Measurements from ENCODE around the gene AQP12B.
A peak's percentile ranks its signal among the peaks of the same experiment; 100 is the strongest.
"Not testable (repeated sequence)": the region's sequence is repeated elsewhere in the genome, so short reads cannot be mapped to it uniquely, and the experiment has no call there.

AQP12B gene

GRCh38 chr2:240662681-240663080 is 20.0 kb downstream of the AQP12B start:
- no peak overlapping the region for H3K4me3 Mint-ChIP-seq
- no peaks in the 10 kb centered on the region for H3K4me1 Mint-ChIP-seq (ENCODE audit: low read depth)
- no peaks in the 10 kb centered on the region for H3K36me3 Mint-ChIP-seq (ENCODE audit: low read depth)
- DNase-seq, result no peak
- H3K27me3 Mint-ChIP-seq, result peaks cover 10% of the 10 kb centered on the region
- H3K27ac Mint-ChIP-seq, result no peak overlapping the region
- peaks cover 7% of the 10 kb centered on the region for H3K9me3 Mint-ChIP-seq

- not testable (repeated sequence) for H3K4me3 Mint-ChIP-seq; H3K36me3 Mint-ChIP-seq (ENCODE audit: low read depth); DNase-seq; H3K27ac Mint-ChIP-seq; H3K9me3 Mint-ChIP-seq; H3K27me3 Mint-ChIP-seq
- peaks cover 12% of the 10 kb centered on the region for H3K4me1 Mint-ChIP-seq (ENCODE audit: low read depth)
These were observed 22.8 kb downstream of the AQP12B start for GRCh38 chr2:240659883-240660282.

GRCh38 chr2:240655931-240656886 is 26.5 kb downstream of the AQP12B start:
- Mint-ChIP-seq H3K4me1 (ENCODE audit: low read depth) (peaks cover 14% of the 10 kb centered on the region), H3K27ac (no peak overlapping the region), H3K27me3 (peaks cover 23% of the 10 kb centered on the region), H3K9me3 (no peaks in the 10 kb centered on the region), H3K36me3 (ENCODE audit: low read depth) (no peaks in the 10 kb centered on the region), H3K4me3 (no peak overlapping the region)
- peak; percentile 28 for DNase-seq

DNA sequence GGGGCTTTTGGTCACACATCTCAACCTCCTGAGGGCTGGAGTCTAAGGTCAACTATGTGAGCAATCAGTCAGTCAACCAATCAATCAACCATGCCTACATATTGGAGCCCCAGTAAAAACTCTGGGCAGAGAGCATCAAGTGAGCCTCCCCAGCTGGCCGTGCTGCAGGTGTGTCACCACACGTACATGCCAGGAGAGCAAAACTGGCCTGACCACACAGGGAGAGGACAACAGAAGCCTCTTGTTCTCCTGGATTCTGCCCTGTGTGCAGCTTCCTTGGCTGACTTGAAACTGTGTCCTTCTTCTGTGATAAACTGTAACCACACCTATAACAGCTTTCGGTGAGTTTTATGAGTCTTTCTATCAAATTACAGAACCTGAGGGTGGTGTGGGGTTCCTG is 31.5 kb downstream of the AQP12B start:
- Mint-ChIP-seq H3K9me3 (no peaks in the 10 kb centered on the region), H3K4me1 (ENCODE audit: low read depth) (peaks cover 13% of the 10 kb centered on the region), H3K4me3 (no peak overlapping the region), H3K27me3 (peaks cover 37% of the 10 kb centered on the region), H3K36me3 (ENCODE audit: low read depth) (no peaks in the 10 kb centered on the region), H3K27ac (no peak overlapping the region)
- DNase-seq, result no peak

- Mint-ChIP-seq H3K36me3 (ENCODE audit: low read depth) (no peaks in the 10 kb centered on the region), H3K4me3 (no peak overlapping the region), H3K27ac (no peak overlapping the region), H3K9me3 (no peaks in the 10 kb centered on the region), H3K27me3 (peaks cover 37% of the 10 kb centered on the region), H3K4me1 (ENCODE audit: low read depth) (peaks cover 16% of the 10 kb centered on the region)
- no peak for DNase-seq
These were observed 32.3 kb downstream of the AQP12B start for GRCh38 chr2:240650254-240650965.

GRCh38 chr2:240649331-240649730 is 33.4 kb downstream of the AQP12B start:
- Mint-ChIP-seq H3K4me3 (no peak overlapping the region), H3K27ac (no peak overlapping the region), H3K9me3 (no peaks in the 10 kb centered on the region), H3K27me3 (peaks cover 26% of the 10 kb centered on the region), H3K4me1 (ENCODE audit: low read depth) (peaks cover 10% of the 10 kb centered on the region), H3K36me3 (ENCODE audit: low read depth) (no peaks in the 10 kb centered on the region)
- no peak for DNase-seq

GRCh38 chr2:240648650-240649275 is 33.9 kb downstream of the AQP12B start:
- Mint-ChIP-seq H3K4me3 (no peak overlapping the region), H3K27me3 (peaks cover 25% of the 10 kb centered on the region), H3K27ac (no peak overlapping the region), H3K9me3 (no peaks in the 10 kb centered on the region), H3K36me3 (ENCODE audit: low read depth) (no peaks in the 10 kb centered on the region), H3K4me1 (ENCODE audit: low read depth) (peaks cover 10% of the 10 kb centered on the region)
- DNase-seq, result peak; percentile 23

DNA sequence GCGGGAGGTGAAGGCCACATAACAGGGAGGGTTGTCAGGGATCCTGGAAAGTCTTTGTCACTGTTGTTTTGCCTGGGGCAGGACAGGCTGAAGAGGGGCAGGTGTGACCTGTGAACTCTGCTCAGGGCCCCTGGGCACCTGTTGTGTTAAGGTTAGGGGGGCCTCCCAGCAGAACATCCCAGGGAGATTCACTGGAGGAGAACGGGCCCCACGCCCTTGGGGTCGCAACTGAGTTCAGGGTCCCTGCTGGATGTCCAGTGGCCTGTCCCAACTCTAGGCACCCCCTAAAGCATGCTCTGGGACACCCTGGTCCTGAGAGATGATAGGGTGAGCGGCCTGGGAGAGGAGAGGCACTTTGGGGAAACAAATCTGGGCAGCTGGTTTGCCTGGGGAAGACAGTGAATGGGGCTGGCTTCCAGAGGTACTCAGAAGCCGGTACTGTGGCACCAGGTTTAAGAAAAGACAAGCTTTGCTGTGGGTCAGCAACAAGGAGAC is 34.5 kb downstream of the AQP12B start:
- Mint-ChIP-seq H3K4me3 (no peak overlapping the region), H3K9me3 (no peaks in the 10 kb centered on the region), H3K27ac (no peak overlapping the region), H3K36me3 (ENCODE audit: low read depth) (no peaks in the 10 kb centered on the region), H3K4me1 (ENCODE audit: low read depth) (peaks cover 10% of the 10 kb centered on the region), H3K27me3 (peaks cover 21% of the 10 kb centered on the region)
- peak; percentile 26 for DNase-seq

GRCh38 chr2:240647503-240648154 is 35.1 kb downstream of the AQP12B start:
- Mint-ChIP-seq H3K27ac (no peak overlapping the region), H3K4me3 (no peak overlapping the region), H3K9me3 (no peaks in the 10 kb centered on the region), H3K36me3 (ENCODE audit: low read depth) (no peaks in the 10 kb centered on the region), H3K4me1 (ENCODE audit: low read depth) (peaks cover 10% of the 10 kb centered on the region), H3K27me3 (peaks cover 19% of the 10 kb centered on the region)
- DNase-seq, result peak; percentile 22

- no peak overlapping the region for H3K27ac Mint-ChIP-seq
- H3K4me1 Mint-ChIP-seq (ENCODE audit: low read depth), result peaks cover 10% of the 10 kb centered on the region
These were observed 35.7 kb downstream of the AQP12B start for GRCh38 chr2:240646900-240647502.

GRCh38 chr2:240646176-240646899 is 36.3 kb downstream of the AQP12B start:
- Mint-ChIP-seq H3K4me3 (no peak overlapping the region), H3K27ac (peak overlapping the region; percentile 57), H3K27me3 (peaks cover 17% of the 10 kb centered on the region), H3K9me3 (no peaks in the 10 kb centered on the region), H3K4me1 (ENCODE audit: low read depth) (peaks cover 10% of the 10 kb centered on the region), H3K36me3 (ENCODE audit: low read depth) (no peaks in the 10 kb centered on the region)
- peak; percentile 34 for DNase-seq

More at GRCh38 chr2:240646900-240647502, 35.7 kb downstream of the AQP12B start:
- H3K9me3 Mint-ChIP-seq, result no peaks in the 10 kb centered on the region
- peaks cover 17% of the 10 kb centered on the region for H3K27me3 Mint-ChIP-seq
- H3K36me3 Mint-ChIP-seq (ENCODE audit: low read depth), result no peaks in the 10 kb centered on the region
- DNase-seq, result no peak
- H3K4me3 Mint-ChIP-seq, result no peak overlapping the region

GRCh38 chr2:240645801-240646175 is 36.9 kb downstream of the AQP12B start:
- no peaks in the 10 kb centered on the region for H3K9me3 Mint-ChIP-seq
- H3K36me3 Mint-ChIP-seq (ENCODE audit: low read depth), result no peaks in the 10 kb centered on the region
- peaks cover 10% of the 10 kb centered on the region for H3K4me1 Mint-ChIP-seq (ENCODE audit: low read depth)
- no peak for DNase-seq
- no peak overlapping the region for H3K4me3 Mint-ChIP-seq
- peaks cover 13% of the 10 kb centered on the region for H3K27me3 Mint-ChIP-seq
- H3K27ac Mint-ChIP-seq, result no peak overlapping the region

- Mint-ChIP-seq H3K4me1 (ENCODE audit: low read depth) (peaks cover 10% of the 10 kb centered on the region), H3K27me3 (peaks cover 13% of the 10 kb centered on the region), H3K9me3 (no peaks in the 10 kb centered on the region), H3K27ac (no peak overlapping the region), H3K36me3 (ENCODE audit: low read depth) (no peaks in the 10 kb centered on the region), H3K4me3 (no peak overlapping the region)
- no peak for DNase-seq
These were observed 37.3 kb downstream of the AQP12B start for GRCh38 chr2:240645346-240645745.
